WTC11 (cell line): ENCODE data around the gene C1D.

ENCODE experiments used
- AFF4 ChIP-seq: sonication (generic); formaldehyde crosslinking; IDR thresholded peaks from 2 replicates; pipeline ENCODE4 v1.8.1; 2023; ENCODE audit warnings: mild to moderate bottlenecking, missing genetic modification reagents, borderline replicate concordance
- ATF3 ChIP-seq: sonication (generic); formaldehyde crosslinking; conservative IDR thresholded peaks from 2 replicates; pipeline ENCODE4 v1.8.1; 2022; ENCODE audit warnings: mild to moderate bottlenecking, missing genetic modification reagents
- CTCF ChIP-seq: fragments of 200-600 bp; IDR thresholded peaks from 2 replicates; pipeline ENCODE4 v1.8.0; 2022; ENCODE audit warnings: antibody characterized with exemption
- EMX1 ChIP-seq: fragments of 250-450 bp; sonication (Bioruptor Pico); IDR thresholded peaks from 2 replicates; pipeline ENCODE4 v1.8.0; 2021; ENCODE audit warnings: mild to moderate bottlenecking
- ETV6 ChIP-seq: sonication (generic); formaldehyde crosslinking; IDR thresholded peaks from 2 replicates; pipeline ENCODE4 v1.8.1; 2022; ENCODE audit warnings: mild to moderate bottlenecking, missing genetic modification reagents
- KAT7 ChIP-seq: sonication (generic); formaldehyde crosslinking; IDR thresholded peaks from 2 replicates; pipeline ENCODE4 v1.8.1; 2023; ENCODE audit warnings: missing genetic modification reagents, mild to moderate bottlenecking, borderline replicate concordance
- MAX ChIP-seq: sonication (generic); formaldehyde crosslinking; IDR thresholded peaks from 2 replicates; pipeline ENCODE4 v1.8.0; 2022; ENCODE audit warnings: mild to moderate bottlenecking, missing genetic modification reagents
- NR1H2 ChIP-seq: sonication (generic); formaldehyde crosslinking; IDR thresholded peaks from 2 replicates; pipeline ENCODE4 v1.9.0; 2021; ENCODE audit warnings: mild to moderate bottlenecking, moderate library complexity, missing genetic modification reagents
- OVOL2 ChIP-seq: fragments of 250-450 bp; sonication (Bioruptor Pico); IDR thresholded peaks from 2 replicates; pipeline ENCODE4 v1.9.0; 2021; ENCODE audit warnings: mild to moderate bottlenecking, borderline replicate concordance
- SMAD3 ChIP-seq: sonication (generic); formaldehyde crosslinking; IDR thresholded peaks from 2 replicates; pipeline ENCODE4 v1.8.0; 2022; ENCODE audit warnings: missing genetic modification reagents, mild to moderate bottlenecking, borderline replicate concordance
- TEAD4 ChIP-seq: sonication (generic); formaldehyde crosslinking; IDR thresholded peaks from 2 replicates; pipeline ENCODE4 v1.8.0; 2022; ENCODE audit warnings: mild to moderate bottlenecking, missing genetic modification reagents
- ZNF423 ChIP-seq: fragments of 250-450 bp; sonication (Bioruptor Pico); IDR thresholded peaks from 2 replicates; pipeline ENCODE4 v2.1.2; 2022; ENCODE audit warnings: mild to moderate bottlenecking, moderate library complexity

GRCh38 chr2:68039317-68039716, 23.5 kb downstream of the C1D start:
- TF ChIP-seq CTCF (no peak), ETV6 (CRISPR knock-in tag) (no peak), AFF4 (CRISPR knock-in tag) (no peak), MAX (CRISPR knock-in tag) (no peak), ATF3 (CRISPR knock-in tag) (no peak), ZNF423 (no peak), NR1H2 (no peak), TEAD4 (CRISPR knock-in tag) (no peak), OVOL2 (CRISPR knock-in tag) (no peak), KAT7 (no peak), EMX1 (no peak), SMAD3 (CRISPR knock-in tag) (no peak)
